BLaER1 (cell line): ENCODE data around the gene DHTKD1.

Experiments
- H3K27ac ChIP-seq: shearing (Covaris generic); formaldehyde crosslinking; 2 replicates; pipeline ENCODE4 v1.8.1; 2022
- H3K27me3 ChIP-seq: shearing (Covaris generic); formaldehyde crosslinking; 2 replicates; pipeline ENCODE4 v1.8.1; 2022
- H3K36me3 ChIP-seq: shearing (Covaris generic); formaldehyde crosslinking; 2 replicates; pipeline ENCODE4 v1.8.1; 2022
- H3K4me1 ChIP-seq: shearing (Covaris generic); formaldehyde crosslinking; 2 replicates; pipeline ENCODE4 v1.8.1; 2022
- H3K4me2 ChIP-seq: shearing (Covaris generic); formaldehyde crosslinking; 2 replicates; pipeline ENCODE4 v1.8.1; 2022
- H3K4me3 ChIP-seq: shearing (Covaris generic); formaldehyde crosslinking; 2 replicates; pipeline ENCODE4 v1.8.1; 2022
- H3K9ac ChIP-seq: shearing (Covaris generic); formaldehyde crosslinking; 2 replicates; pipeline ENCODE4 v1.8.1; 2022
- H3K9me3 ChIP-seq: shearing (Covaris generic); formaldehyde crosslinking; 2 replicates; pipeline ENCODE4 v1.8.1; 2022
- H4K20me1 ChIP-seq: shearing (Covaris generic); formaldehyde crosslinking; 2 replicates; pipeline ENCODE4 v1.8.1; 2022
- Cebpa-rat ChIP-seq: shearing (Covaris generic); IDR thresholded peaks from 2 replicates; pipeline ENCODE4 v1.8.1; 2022

DHTKD1 gene

GRCh38 chr10:12041766-12042408, 26.9 kb upstream of the DHTKD1 start:
- H3K4me2 ChIP-seq: peak overlapping the region; percentile 93
- peak overlapping the region; percentile 100 for H3K27ac ChIP-seq
- peaks cover 5% of the 10 kb centered on the region; the same call in 1 of the 2 replicates for H3K36me3 ChIP-seq
- peaks cover 49% of the 10 kb centered on the region for H4K20me1 ChIP-seq
- no peak for TF ChIP-seq Cebpa-rat
- H3K4me3 ChIP-seq: peak overlapping the region; percentile 95
- peaks cover 26% of the 10 kb centered on the region for H3K4me1 ChIP-seq
- H3K9me3 ChIP-seq: no peaks in the 10 kb centered on the region
- H3K9ac ChIP-seq: peak overlapping the region; percentile 100
- H3K27me3 ChIP-seq: no peaks in the 10 kb centered on the region

GRCh38 chr10:12042409-12042796, 26.4 kb upstream of the DHTKD1 start:
- H3K4me1 ChIP-seq: peaks cover 26% of the 10 kb centered on the region
- H3K4me2 ChIP-seq: peak overlapping the region; percentile 93
- no peak for TF ChIP-seq Cebpa-rat
- no peaks in the 10 kb centered on the region for H3K27me3 ChIP-seq
- H3K4me3 ChIP-seq: peak overlapping the region; percentile 95
- no peaks in the 10 kb centered on the region for H3K9me3 ChIP-seq
- peak overlapping the region; percentile 100 for H3K9ac ChIP-seq
- peaks cover 44% of the 10 kb centered on the region for H4K20me1 ChIP-seq
- peak overlapping the region; percentile 100 for H3K27ac ChIP-seq
- peaks cover under 1% of the 10 kb centered on the region; the same call in 1 of the 2 replicates for H3K36me3 ChIP-seq

GRCh38 chr10:12042797-12043651, 25.7 kb upstream of the DHTKD1 start, which contains the start of gene UPF2:
TSS of gene UPF2 (minus strand) at chr10:12042809. CDS start at chr10:12035423, 7,386 bp downstream.
- H3K4me2 ChIP-seq: peak within 1 kb of the TSS; percentile 93
- peak within 1 kb of the TSS; percentile 100 for H3K27ac ChIP-seq
- H3K36me3 ChIP-seq: no peaks in the 10 kb centered on the region
- H4K20me1 ChIP-seq: peaks cover 38% of the 10 kb centered on the region
- no peak for TF ChIP-seq Cebpa-rat
- H3K9ac ChIP-seq: peak within 1 kb of the TSS; percentile 100
- H3K9me3 ChIP-seq: no peaks in the 10 kb centered on the region
- H3K4me3 ChIP-seq: peak within 1 kb of the TSS; percentile 95
- no peaks in the 10 kb centered on the region for H3K27me3 ChIP-seq
- peaks cover 26% of the 10 kb centered on the region for H3K4me1 ChIP-seq

- H3K4me2 ChIP-seq: no peak overlapping the region
- peaks cover 18% of the 10 kb centered on the region for H3K4me1 ChIP-seq
- no peaks in the 10 kb centered on the region for H3K9me3 ChIP-seq
- H4K20me1 ChIP-seq: peaks cover 12% of the 10 kb centered on the region
- H3K27me3 ChIP-seq: no peaks in the 10 kb centered on the region
- no peak overlapping the region for H3K4me3 ChIP-seq
- TF ChIP-seq Cebpa-rat: no peak
- no peak overlapping the region for H3K27ac ChIP-seq
- no peak overlapping the region for H3K9ac ChIP-seq
- H3K36me3 ChIP-seq: no peaks in the 10 kb centered on the region
These were observed 23.2 kb upstream of the DHTKD1 start for GRCh38 chr10:12045596-12045995.

GRCh38 chr10:12048547-12048946, 20.2 kb upstream of the DHTKD1 start:
- no peak overlapping the region for H3K4me2 ChIP-seq
- H3K4me1 ChIP-seq: peaks cover 13% of the 10 kb centered on the region
- no peaks in the 10 kb centered on the region for H3K27me3 ChIP-seq

GRCh38 chr10:12050528-12050927, 18.2 kb upstream of the DHTKD1 start:
- Histone ChIP-seq H3K27ac (no peak overlapping the region), H4K20me1 (no peaks in the 10 kb centered on the region), H3K36me3 (no peaks in the 10 kb centered on the region), H3K4me3 (no peak overlapping the region), H3K9ac (no peak overlapping the region), H3K27me3 (no peaks in the 10 kb centered on the region), H3K4me1 (peaks cover 9% of the 10 kb centered on the region; the same call in 1 of the 2 replicates), H3K9me3 (no peaks in the 10 kb centered on the region), H3K4me2 (no peak overlapping the region)
- TF ChIP-seq Cebpa-rat: no peak

More at GRCh38 chr10:12048547-12048946, 20.2 kb upstream of the DHTKD1 start:
- H3K9me3 ChIP-seq: no peaks in the 10 kb centered on the region
- H4K20me1 ChIP-seq: no peaks in the 10 kb centered on the region
- H3K9ac ChIP-seq: no peak overlapping the region
- H3K27ac ChIP-seq: no peak overlapping the region
- no peaks in the 10 kb centered on the region for H3K36me3 ChIP-seq
- TF ChIP-seq Cebpa-rat: no peak
- H3K4me3 ChIP-seq: no peak overlapping the region

- H3K9ac ChIP-seq: no peak overlapping the region
- TF ChIP-seq Cebpa-rat: no peak
- no peaks in the 10 kb centered on the region for H3K27me3 ChIP-seq
- peaks cover 9% of the 10 kb centered on the region; the same call in 1 of the 2 replicates for H3K4me1 ChIP-seq
- H3K4me2 ChIP-seq: peak overlapping the region; percentile 8; the same call in 1 of the 2 replicates
- no peak overlapping the region for H3K27ac ChIP-seq
- H3K4me3 ChIP-seq: no peak overlapping the region
- H4K20me1 ChIP-seq: no peaks in the 10 kb centered on the region
- no peaks in the 10 kb centered on the region for H3K36me3 ChIP-seq
- H3K9me3 ChIP-seq: no peaks in the 10 kb centered on the region
These were observed 17.5 kb upstream of the DHTKD1 start for GRCh38 chr10:12051241-12051640.

- peaks cover 8% of the 10 kb centered on the region; the same call in 1 of the 2 replicates for H3K4me1 ChIP-seq
- no peak overlapping the region for H3K4me2 ChIP-seq
- H3K36me3 ChIP-seq: no peaks in the 10 kb centered on the region
- H3K27ac ChIP-seq: no peak overlapping the region
- no peaks in the 10 kb centered on the region for H3K27me3 ChIP-seq
- no peak overlapping the region for H3K4me3 ChIP-seq
- no peak overlapping the region for H3K9ac ChIP-seq
- no peak for TF ChIP-seq Cebpa-rat
- H4K20me1 ChIP-seq: no peaks in the 10 kb centered on the region
- H3K9me3 ChIP-seq: no peaks in the 10 kb centered on the region
These were observed 13.0 kb upstream of the DHTKD1 start for GRCh38 chr10:12055732-12056131.

GRCh38 chr10:12056748-12057147, 12.0 kb upstream of the DHTKD1 start:
- Histone ChIP-seq H3K9me3 (no peaks in the 10 kb centered on the region), H3K27ac (no peak overlapping the region), H3K4me3 (no peak overlapping the region), H3K4me1 (no peaks in the 10 kb centered on the region), H3K9ac (no peak overlapping the region), H3K4me2 (no peak overlapping the region), H3K36me3 (no peaks in the 10 kb centered on the region), H3K27me3 (no peaks in the 10 kb centered on the region), H4K20me1 (no peaks in the 10 kb centered on the region)
- no peak for TF ChIP-seq Cebpa-rat

- no peaks in the 10 kb centered on the region for H3K4me1 ChIP-seq
- no peaks in the 10 kb centered on the region for H3K9me3 ChIP-seq
- H3K27me3 ChIP-seq: no peaks in the 10 kb centered on the region
- no peak for TF ChIP-seq Cebpa-rat
- no peaks in the 10 kb centered on the region for H4K20me1 ChIP-seq
- no peak overlapping the region for H3K9ac ChIP-seq
- H3K4me3 ChIP-seq: no peak overlapping the region
- H3K36me3 ChIP-seq: no peaks in the 10 kb centered on the region
- H3K4me2 ChIP-seq: no peak overlapping the region
- no peak overlapping the region for H3K27ac ChIP-seq
These were observed 7.6 kb upstream of the DHTKD1 start for GRCh38 chr10:12061124-12061523.
